Kasumi-1 (cell line): ENCODE data around the gene SLC25A24.
"Not testable (repeated sequence)": the region's sequence is repeated elsewhere in the genome, so short reads cannot be mapped to it uniquely, and the experiment has no call there.

Source experiments
- DNase-seq, 2 experiments: peaks; one replicate each; lab custom pipeline; 2025; lab: John Stamatoyannopoulos, UW

SLC25A24 gene

DNA sequence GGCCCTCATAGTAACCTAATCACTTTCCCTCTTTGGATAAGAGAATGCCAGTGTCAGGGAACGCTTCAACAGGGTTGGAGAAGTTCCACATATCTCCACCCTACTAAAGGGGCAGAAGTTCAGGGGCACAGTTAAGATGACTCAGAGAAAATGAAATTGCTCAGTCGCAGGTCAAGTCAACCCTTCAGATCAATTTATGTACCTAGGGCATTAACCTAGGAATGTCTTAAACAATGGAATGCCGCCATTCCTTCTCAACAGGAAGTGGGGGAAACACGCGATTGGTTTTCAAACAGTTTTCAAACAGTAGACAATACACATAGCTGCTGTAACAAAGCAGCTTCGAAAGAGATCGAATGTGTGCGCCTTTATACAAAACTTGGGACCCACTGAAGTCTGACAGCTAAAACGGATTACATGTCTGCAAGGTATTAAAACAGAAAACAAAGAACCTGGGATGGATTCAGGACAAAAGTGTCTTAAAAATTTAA, 897 bp downstream of the SLC25A24 start:
- DNase-seq: peak; percentile 56 to 58

DNA sequence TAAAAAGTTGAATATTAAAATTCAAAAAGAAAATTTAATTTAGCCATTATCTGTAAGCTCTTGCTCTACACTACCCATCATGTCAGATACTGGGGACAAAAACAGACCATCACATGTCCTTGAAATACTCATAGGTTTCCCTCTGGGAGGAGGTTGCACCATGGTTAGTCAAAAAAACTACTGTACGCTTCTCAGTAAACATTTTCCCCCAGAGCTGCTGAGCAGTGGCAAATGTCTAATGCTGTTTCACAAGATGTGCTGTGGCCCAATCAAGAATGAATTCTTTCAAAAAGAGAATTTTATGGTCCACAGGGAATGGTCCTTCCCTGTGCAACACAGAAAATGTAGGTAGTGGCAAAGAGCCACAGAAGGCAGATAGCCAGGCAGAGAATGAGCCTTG, 6.1 kb downstream of the SLC25A24 start:
- no peak for DNase-seq

DNA sequence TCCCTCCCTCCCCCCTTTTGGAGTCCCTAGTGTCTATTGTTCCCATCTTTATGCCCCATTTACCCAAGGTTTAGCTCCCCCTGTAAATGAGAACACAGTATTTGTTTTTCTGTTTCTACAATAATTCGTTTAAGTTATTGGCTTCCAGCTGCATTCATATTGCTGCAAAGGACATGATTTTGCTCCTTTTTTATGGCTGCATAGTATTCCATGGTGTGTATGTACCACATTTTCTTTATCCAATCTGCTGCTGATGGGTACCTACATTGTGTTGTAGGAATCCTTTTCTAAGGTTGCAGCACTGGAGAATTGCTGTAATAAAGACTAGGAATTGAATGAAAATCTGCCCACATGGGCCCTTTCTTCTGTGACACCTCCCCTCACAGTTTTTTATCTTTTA, 6.8 kb downstream of the SLC25A24 start:
- no peak for DNase-seq

DNA sequence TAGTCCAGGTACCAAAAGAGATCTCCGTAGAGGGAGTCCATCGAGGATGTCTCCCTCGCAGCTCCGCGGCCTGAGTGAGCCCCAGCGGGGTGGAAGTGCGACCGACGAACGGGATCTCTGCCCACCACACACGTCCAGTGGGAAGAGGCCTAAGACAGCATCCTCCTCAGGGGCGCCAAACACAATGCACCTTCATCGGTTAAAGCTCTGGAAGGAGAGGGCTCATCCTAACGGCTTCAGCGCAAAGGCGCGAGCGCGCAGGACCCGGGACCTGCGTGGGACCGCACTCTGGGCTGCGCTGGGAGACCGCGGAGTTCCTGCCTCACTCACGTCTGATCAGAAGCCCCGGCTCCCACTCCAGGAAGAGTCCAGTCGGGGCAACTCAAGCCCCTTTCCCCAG, 7.6 kb downstream of the SLC25A24 start:
- no peak for DNase-seq

DNA sequence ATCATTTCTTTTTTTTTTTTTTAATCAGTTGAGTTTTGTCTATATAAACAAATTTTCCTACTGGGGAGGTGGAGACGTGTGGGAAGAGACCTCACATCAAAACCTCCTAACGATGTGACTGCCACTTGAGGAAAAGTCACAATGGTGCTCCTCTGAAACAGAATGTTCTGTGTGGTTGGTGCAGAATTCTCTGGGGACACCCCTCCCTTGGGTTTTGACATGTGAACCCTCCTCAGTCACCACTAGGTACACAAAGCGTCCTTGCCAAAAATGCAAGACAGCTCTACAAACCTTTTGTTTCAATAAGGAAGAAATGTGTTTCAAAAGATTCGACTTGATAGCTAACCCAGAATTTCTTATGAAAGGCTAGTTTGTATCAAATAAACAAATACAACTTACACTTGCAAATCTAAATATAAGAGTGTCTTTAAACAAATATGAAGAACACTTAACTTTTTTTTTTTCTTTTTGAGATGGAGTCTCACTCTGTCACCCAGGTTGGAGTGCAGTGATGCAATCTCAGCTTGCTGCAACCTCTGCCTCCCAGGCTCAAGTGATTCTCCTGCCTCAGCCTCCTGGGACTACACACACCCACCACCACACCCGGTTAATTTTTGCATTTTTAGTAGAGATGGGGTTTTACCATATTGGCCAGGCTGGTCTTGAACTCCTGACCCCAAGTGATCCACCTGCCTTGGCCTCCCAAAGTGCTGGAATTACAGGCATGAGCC, 9.3 kb downstream of the SLC25A24 start:
- DNase-seq: no peak

DNA sequence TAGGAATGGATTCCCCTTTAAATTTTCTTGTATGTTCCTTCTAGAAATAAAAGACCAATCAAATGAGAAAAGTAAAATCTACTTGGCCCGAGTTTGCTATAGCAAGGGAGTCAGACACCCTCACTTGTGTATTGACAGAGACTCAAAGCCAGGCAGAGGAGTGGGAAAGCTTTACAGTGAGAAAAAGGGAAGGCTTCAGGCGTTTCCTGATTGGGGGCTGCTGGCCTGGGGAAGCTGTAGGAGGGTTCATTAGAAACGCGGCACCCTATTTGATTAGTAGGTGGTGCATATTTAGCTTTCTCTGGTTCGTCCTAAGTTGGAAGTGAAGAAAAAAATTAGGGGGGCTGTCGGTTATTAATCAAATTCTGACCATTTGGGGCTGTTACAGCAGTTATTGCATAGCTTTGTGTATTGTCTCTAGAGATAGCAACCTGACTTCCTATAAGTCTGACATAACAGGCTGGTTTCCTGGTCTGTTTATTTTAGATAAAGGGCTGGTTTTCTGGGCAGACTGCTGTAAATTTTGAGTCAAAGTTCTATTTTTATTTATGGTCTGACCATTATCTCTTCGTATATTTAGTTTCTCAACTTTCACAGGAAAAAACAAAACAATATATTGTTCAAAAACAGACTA, 10.0 kb downstream of the SLC25A24 start:
- DNase-seq: no peak

DNA sequence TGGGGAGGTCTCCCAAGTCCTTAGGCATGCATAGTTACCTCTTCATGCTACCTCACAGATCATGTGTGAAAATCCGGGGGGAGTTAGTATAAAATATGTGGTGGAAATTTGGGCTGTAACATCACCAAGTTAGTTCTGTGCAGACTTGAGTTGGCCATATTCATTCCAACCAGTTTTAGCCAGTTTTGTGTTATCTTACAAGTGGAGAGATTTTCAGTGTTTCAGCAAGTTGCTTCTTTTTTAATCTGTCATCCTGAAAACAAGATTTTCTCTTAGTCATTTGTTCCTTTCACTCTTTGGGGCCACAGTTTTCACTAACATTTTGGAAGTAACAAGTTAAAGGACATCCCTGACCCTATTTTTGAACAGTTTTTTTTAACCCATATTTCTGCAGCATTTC, 11.3 kb downstream of the SLC25A24 start:
- DNase-seq: no peak

DNA sequence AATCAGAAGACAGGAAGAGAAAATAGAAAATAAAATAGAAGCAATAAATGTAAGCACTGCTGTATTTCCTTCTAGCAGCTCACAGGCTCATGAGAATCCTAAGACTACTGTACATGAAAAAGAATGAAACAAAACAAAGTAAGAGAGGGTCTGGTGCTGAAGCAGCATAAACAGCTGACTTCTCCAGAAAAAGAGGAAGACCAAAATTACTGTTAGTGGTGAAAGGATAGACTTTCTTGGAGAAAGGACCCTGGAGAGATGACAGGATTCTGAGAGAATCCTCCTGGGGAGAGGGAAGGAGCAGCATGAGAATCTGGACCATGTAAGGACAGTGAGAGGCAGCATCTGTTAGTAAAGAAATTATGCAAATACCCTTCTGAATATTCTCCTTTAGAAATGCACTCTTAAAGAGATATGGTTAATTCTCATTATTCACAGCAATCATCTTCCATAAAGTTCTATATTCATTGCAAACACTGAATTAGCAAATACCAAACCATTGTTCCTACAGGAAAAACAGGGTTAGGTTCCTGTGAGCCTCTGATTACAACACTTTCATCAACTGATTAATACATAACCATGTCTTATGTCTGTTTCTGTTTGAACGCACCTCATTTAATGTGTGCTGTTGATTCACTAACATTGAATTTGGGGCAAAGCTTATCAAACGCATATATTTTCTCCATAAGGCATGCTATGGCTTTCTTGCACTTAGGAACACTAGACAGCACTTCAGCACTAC, 17.0 kb downstream of the SLC25A24 start:
- peak in 1 of 2 experiments; percentile 21 for DNase-seq

DNA sequence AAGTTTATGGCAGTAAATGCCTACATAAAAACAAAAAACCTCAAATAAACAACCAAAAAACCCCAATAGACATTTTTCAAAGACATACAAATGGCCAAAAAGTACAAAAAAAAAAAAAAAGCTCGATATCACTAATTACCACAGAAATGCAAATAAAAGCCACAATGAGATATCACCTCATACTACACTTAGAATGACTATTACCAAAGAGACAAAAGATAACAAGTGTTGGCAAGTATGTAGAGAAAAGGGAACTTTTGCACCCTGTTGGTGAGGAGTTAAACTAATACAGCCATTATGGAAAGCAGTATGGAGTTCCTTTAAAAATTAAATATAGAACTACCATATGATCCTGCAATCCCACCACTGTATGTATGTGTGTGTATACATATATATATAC, 21.1 kb downstream of the SLC25A24 start:
- DNase-seq: no peak

DNA sequence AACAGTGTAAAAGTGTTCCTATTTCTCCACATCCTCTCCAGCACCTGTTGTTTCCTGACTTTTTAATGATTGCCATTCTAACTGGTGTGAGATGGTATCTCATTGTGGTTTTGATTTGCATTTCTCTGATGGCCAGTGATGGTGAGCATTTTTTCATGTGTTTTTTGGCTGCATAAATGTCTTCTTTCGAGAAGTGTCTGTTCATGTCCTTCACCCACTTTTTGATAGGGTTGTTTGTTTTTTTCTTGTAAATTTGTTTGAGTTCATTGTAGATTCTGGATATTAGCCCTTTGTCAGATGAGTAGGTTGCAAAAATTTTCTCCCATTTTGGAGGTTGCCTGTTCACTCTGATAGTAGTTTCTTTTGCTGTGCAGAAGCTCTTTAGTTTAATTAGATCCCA, 37.7 kb downstream of the SLC25A24 start:
- DNase-seq: not testable (repeated sequence)

DNA sequence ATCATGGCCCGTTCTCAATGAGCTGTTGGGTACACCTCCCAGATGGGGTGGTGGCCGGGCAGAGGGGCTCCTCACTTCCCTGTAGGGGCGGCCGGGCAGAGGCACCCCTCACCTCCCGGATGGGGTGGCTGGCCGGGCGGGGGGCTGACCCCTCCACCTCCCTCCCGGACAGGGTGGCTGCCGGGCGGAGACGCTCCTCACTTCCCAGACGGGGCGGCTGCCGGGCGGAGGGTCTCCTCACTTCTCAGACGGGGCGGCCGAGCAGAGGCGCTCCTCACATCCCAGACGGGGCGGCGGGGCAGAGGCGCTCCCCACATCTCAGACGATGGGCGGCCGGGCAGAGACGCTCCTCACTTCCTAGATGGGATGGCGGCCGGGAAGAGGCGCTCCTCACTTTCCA, 40.2 kb downstream of the SLC25A24 start:
- not testable (repeated sequence) for DNase-seq

DNA sequence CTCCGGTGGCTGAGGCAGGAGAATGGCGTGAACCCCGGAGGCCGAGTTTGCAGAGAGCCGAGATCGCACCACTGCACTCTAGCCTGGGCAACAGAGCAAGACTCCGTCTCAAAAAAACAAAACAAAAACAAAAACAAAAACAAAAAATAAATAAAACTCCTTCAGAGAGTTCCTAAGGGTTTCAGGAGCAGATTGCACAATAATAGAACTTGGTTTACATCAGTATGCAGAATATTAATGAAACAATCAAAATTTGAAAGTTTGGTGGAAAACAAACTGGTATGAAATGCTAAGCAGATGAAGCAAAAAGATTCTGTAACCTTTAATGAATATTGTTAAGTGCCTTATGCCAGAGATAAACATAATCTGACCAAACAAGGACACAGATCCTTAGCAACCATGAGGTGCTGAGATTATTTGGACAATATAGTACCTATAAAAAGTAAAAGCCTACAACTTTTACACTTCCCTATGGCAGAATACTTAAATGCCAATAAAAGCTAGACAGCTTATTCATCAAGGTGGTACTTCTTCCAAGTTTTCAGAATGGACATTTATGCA, 41.2 kb downstream of the SLC25A24 start:
- DNase-seq: no peak

DNA sequence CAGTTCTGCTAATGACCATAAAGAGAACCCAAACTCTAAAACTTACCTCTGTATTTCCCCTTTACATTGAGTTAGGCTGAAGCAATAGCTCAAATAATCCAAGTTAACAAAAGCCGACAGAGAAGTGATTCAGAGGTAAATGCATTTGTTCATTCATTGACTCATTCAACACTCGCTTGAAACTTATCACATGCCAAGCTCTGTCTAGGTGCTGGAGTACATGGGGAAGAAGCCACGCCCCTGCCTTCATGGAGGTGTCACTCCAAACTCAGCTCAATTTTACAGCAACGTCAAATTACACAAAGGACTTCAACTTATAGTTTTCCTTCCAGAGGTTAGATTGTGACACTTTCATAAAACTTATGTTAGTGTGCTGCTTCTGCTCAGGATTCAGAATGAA, 45.8 kb downstream of the SLC25A24 start:
- no peak for DNase-seq

DNA sequence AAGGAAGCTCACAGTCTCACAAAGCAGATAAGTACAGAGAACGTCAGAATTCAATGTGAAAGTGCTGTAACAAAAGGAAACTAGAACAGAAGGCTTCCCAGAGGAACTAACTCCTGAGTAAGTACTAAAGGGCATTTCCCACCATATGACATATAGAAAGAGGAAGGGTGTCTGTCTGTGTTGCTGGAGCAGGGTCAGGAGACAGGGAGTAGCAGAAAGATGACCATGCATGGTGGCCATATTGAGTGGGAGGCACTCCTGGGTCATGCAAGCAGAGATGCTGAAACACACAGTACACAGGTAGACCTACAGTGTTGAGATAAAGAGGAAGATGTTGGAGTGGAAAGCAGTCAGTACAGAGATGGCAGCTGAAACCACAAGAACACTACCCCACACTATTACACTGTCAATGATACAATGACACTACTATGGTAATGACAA, 47.3 kb downstream of the SLC25A24 start:
- DNase-seq: peak in 1 of 2 experiments; percentile 16

DNA sequence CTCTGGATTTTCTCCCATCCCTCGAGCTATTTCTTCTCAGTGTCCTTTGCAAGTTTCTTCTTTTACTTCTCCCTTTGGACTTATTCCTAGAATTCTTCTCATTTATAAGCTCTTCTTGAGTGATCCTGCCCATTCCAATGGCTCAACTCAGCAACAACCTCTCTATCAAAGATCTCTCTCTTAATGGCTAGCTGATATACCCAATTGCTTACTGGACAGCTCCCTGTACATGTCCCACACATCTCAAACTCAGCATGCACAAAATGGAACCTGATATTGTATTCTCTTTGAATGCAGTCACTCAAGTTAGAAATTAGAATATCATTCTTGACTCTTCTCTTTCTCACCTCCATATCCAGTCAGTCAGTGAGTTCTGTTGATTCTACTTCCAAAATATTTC, 48.6 kb downstream of the SLC25A24 start:
- no peak for DNase-seq

DNA sequence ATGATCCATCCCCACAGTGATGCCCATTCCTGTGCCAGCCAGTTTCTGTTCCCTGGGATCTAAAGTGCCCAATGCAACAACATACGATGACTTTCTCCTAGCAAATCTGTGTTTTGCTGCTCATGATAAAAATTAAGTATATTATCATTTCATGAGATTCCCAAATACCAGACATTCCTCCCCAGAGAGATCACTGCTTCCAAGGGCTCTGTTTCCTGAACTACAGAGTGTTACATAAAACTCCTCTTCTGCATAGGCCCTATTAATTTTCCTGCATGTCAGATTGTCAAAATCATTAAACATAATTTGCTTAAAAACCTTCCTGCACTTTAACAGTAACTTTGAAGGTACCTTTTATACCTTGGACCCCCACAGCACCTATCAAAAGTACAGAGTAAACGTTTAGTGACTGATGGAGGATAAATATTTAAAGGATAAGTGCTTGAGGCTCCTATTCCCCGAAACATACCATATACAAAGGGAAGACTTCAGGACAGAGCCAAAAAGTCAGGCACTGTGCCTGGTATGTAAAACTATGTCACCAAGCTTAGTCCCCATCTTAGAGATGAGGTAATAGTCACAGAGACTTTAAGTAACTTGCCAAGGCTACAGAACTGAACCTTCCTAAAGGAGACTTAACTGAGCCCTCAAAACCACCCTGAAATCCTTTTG, 50.2 kb downstream of the SLC25A24 start:
- DNase-seq: no peak

DNA sequence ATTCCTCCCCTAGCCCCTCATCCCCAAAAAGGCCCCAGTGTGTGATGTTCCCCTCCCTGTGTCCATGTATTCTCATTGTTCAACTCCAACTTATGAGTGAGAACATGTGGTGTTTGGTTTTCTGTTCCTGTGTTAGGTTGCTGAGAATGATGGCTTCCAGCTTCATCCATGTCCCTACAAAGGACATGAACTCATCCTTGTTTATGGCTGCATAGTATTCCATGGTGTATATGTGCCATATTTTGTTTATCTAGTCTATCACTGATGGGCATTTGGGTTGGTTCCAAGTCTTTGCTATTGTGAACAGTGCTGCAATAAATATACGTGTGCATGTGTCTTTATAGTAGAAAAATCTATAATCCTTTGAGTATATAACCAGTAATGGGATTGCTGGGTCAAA, 55.6 kb downstream of the SLC25A24 start:
- DNase-seq: not testable (repeated sequence)

DNA sequence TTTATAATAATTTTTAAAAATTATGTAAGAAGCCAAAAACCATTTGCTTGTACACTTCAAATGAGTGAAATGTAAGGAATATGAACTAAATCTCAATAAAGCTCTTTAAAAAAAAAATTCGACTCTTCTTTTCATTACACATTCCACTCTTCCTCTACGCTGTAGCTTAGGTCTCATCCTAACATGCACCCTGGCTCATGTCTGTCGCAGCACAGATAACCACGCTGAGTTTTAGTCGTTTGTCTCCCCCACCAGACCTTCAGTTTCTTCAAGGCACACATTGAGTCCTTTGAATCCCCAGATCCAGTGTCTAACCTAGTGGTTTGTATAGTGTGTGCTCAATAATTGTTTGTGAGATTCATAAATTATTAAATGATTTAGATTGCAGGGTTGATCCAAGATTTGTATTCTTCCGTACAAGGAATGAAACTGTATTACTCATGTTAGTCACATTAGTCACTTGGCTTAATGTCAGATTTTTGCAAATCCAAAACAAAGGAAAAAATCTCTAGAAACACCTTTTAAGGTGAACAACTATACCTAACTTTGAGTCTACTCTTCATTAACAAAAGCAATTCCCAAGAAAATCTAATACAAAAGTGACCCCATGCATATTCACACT, 57.3 kb downstream of the SLC25A24 start:
- DNase-seq: no peak

DNA sequence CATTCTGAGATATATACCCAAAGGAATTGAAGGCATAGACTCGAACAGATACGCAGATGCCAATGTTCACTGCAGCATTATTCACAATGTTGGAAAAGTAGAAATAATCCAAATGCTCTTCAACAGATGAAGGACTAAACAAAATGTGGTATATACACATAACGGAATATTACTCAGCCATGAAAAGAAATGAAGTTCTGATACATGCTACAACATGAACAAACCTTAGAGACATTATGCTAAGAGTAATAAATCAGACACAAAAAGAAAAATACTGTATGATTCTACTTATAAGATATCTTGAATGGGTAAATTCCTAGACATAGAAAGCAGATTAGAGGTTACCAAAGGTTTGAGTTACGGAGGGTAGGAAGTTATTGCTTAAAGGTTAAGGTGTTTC, 57.9 kb downstream of the SLC25A24 start:
- DNase-seq: no peak

DNA sequence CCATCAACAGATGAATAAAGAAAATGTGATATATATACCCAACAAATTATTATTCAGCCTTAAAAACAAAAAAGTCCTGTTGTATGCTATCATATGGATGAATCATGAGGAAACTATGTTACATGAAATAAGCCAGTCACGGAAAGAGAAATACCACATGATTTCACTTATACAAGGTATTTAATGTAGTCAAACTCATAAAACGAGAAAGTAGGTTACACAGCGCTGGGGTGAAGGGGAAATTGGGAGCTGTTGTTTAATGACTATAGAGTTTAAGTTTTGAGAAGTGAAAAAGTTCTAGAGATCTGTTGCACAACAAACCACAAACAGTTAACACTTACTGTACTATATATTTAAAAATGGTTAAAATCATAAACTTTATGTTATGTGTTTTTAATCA, 58.5 kb downstream of the SLC25A24 start:
- DNase-seq: peak; percentile 25 to 30

DNA sequence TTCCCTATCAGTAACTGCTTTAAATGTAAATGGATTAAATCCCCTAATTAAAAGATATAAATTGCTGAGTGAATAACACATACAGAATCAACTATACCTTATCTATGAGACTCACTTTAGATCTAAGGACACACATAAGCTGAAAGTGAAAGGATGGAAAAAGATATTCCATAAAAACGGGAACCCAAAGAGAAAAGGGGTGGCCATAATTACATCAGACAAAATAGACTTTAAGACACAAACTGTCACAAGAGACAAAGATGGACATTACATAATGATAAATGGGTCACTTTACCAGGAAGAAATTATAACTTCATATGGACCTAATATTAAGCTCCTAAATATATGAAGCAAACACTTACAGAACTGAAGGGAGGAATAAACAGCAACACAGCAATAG, 59.2 kb downstream of the SLC25A24 start:
- no peak for DNase-seq

DNA sequence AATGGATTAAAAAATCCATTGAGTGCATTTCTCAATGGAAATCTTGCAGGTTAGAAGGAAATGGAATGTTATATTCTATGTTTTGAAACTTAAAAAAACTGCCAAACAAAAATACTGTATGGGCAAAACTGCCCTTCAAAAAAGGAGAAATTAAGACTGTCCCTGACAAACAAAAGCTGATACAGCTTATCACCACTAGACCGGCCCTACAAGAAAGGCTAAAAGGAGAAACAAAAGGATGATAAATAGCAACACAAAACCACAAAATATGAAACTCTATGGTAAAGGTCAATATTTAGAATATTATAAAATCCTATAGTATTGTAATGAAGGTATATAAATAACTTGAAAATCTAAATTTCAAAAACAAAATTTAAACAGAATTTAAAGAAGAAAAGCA, 60.0 kb downstream of the SLC25A24 start:
- DNase-seq: no peak
